Uterine smooth muscle cell (primary cell): Measurements from ENCODE around the gene SLC22A16. TPM values are rescaled to one million over a fixed set of nuclear protein-coding genes. Genes with fewer than 3 reads are reported as not detected.

Experiments used
- total RNA-seq: library from RNA; depleted of rRNA; stranded (reverse); fragments of >200 nt; gene quantifications from 2 replicates; pipeline ENCODE4 v1.2.3, GENCODE V29; 2014

Gene SLC22A16
- total RNA-seq = 0.11 TPM in 1 of 2 replicates, not detected in the other

GRCh38 chr6:110476046-110476849 is at the start of gene SLC22A16:
TSS of gene SLC22A16 (minus strand) at chr6:110476613. CDS start at chr6:110476574, 39 bp downstream.

GRCh38 chr6:110415086-110415916 is 61.1 kb downstream of the SLC22A16 start, which contains the start of gene DDO:
TSS of gene DDO (minus strand) at chr6:110415575. CDS start at chr6:110413462, 2,113 bp downstream.

Other genes starting within 250 kb of the SLC22A16 start
- 0.50 and 0.55 TPM in 2 replicates for gene METTL24, start 118.3 kb downstream of the SLC22A16 start, total RNA-seq
- gene DDO, start 61.0 kb downstream of the SLC22A16 start, total RNA-seq = 2.9 and 3.0 TPM in 2 replicates